ENCODE results near the gene KNDC1.

Gene KNDC1

GRCh38 chr10:133196221-133196915 is 36.3 kb downstream of the KNDC1 start:
- no peak for DNase-seq

- DNase-seq: no peak
These were observed 37.1 kb downstream of the KNDC1 start for GRCh38 chr10:133196936-133197758.

GRCh38 chr10:133197786-133198185 is 37.8 kb downstream of the KNDC1 start:
- DNase-seq: no peak

GRCh38 chr10:133198206-133198605 is 38.2 kb downstream of the KNDC1 start:
- DNase-seq: no peak

- DNase-seq: no peak
These were observed 38.8 kb downstream of the KNDC1 start for GRCh38 chr10:133198621-133199487.

- DNase-seq: no peak
These were observed 39.5 kb downstream of the KNDC1 start for GRCh38 chr10:133199488-133199885.

- DNase-seq: no peak
These were observed 40.1 kb downstream of the KNDC1 start for GRCh38 chr10:133199992-133200611.

- no peak for DNase-seq
These were observed 40.6 kb downstream of the KNDC1 start for GRCh38 chr10:133200621-133201031.

GRCh38 chr10:133201151-133201947 is 41.3 kb downstream of the KNDC1 start:
- no peak for DNase-seq

GRCh38 chr10:133201948-133202725 is 42.1 kb downstream of the KNDC1 start:
- no peak for DNase-seq

- DNase-seq: no peak
These were observed 43.0 kb downstream of the KNDC1 start for GRCh38 chr10:133202778-133203651.

- no peak for DNase-seq
These were observed 43.7 kb downstream of the KNDC1 start for GRCh38 chr10:133203652-133204195.

- no peak for DNase-seq
These were observed 44.4 kb downstream of the KNDC1 start for GRCh38 chr10:133204226-133205015.

GRCh38 chr10:133205146-133205545 is 45.1 kb downstream of the KNDC1 start:
- no peak for DNase-seq

- DNase-seq: no peak
These were observed 46.5 kb downstream of the KNDC1 start for GRCh38 chr10:133206356-133207040.

GRCh38 chr10:133207041-133207600 is 47.1 kb downstream of the KNDC1 start:
- no peak for DNase-seq

- DNase-seq: no peak
These were observed 47.6 kb downstream of the KNDC1 start for GRCh38 chr10:133207627-133208026.

- no peak for DNase-seq
These were observed 48.4 kb downstream of the KNDC1 start for GRCh38 chr10:133208466-133208865.

Data from Kasumi-1 (cell line).